C4-2B (cell line): ENCODE results near the gene LRPAP1.

Experiments used
- ZFX ChIP-seq: fragments of 450-650 bp; IDR thresholded peaks from 2 replicates; pipeline ENCODE4 v1.6.1; 2017
- TF ChIP-seq, protein P1 (sequence below): fragments of 450-650 bp; conservative IDR thresholded peaks from 2 replicates; pipeline ENCODE4 v1.5.1; 2017; ENCODE audit warnings: mild to moderate bottlenecking

DNA sequence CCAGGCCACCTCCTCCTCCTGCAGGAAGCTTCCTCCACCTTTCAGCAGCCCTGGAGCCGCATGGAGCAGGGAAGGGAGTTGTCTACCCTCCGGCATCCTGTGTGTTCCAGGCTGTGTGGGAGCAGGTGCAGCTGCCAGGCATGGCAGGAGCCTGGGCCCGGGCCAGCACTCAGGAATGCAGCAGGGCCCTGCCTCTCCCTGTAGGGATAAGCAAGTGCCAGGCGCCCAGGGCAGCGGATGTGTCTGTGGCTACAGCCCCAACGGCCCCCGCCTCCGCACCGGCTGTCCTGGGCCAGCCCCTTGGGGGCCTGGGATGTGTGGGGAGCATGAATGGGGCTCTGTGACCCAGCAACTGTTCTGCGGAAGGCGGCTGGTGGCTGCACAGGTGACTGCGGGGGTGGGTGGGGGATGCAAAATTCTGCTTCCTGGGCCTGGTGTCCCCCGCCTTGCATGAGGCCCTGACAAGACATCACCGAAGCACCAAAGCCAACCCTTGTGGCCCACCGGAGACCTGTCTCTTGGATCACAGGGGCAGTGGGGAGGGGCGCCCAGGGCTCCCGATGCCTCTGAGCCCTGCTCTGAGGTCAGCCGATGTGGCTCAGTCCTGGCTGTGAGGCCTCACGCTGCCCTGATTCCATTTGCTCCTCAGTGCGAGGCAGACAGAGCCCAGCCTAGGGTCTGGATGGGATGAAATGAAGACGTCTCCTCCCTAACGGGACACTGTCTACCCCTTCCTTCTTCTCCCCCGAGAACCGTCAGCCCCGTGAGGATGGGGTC, 70.5 kb downstream of the LRPAP1 start:
- TF ChIP-seq, protein P1, sequence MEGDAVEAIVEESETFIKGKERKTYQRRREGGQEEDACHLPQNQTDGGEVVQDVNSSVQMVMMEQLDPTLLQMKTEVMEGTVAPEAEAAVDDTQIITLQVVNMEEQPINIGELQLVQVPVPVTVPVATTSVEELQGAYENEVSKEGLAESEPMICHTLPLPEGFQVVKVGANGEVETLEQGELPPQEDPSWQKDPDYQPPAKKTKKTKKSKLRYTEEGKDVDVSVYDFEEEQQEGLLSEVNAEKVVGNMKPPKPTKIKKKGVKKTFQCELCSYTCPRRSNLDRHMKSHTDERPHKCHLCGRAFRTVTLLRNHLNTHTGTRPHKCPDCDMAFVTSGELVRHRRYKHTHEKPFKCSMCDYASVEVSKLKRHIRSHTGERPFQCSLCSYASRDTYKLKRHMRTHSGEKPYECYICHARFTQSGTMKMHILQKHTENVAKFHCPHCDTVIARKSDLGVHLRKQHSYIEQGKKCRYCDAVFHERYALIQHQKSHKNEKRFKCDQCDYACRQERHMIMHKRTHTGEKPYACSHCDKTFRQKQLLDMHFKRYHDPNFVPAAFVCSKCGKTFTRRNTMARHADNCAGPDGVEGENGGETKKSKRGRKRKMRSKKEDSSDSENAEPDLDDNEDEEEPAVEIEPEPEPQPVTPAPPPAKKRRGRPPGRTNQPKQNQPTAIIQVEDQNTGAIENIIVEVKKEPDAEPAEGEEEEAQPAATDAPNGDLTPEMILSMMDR, result no peak
- TF ChIP-seq ZFX, result no peak
